T-helper 17 cell (primary cell): ENCODE measurements around the gene CRTC2. TPM values are rescaled to one million over a fixed set of nuclear protein-coding genes. Genes with fewer than 3 reads are reported as not detected.

Experiments used
- ATAC-seq: fragments of 150-1000 bp; cut with Tn5 transposase; 2 replicates; pipeline ENCODE4 v1.10.0; 2021; ENCODE audit warnings: mild to moderate bottlenecking, moderate library complexity
- DNase-seq, 3 donors: peaks; one replicate each; pipeline versions ENCODE4 v3.0.0 to v3.0.0-alpha.2; 2020 to 2021
- H3K9me3 ChIP-seq: one replicate; pipeline ENCODE4 v1.7.0; 2013; ENCODE audit warnings: low read length, mild to moderate bottlenecking; ENCODE audit not compliant: control insufficient read depth, poor library complexity, severe bottlenecking
- H3K27ac Mint-ChIP-seq: one replicate; pipeline ENCODE4 v1.8.0; 2022; ENCODE audit warnings: mild to moderate bottlenecking, moderate library complexity, mixed read lengths
- H3K27me3 Mint-ChIP-seq: one replicate; pipeline ENCODE4 v1.8.0; 2022; ENCODE audit warnings: mixed read lengths
- H3K36me3 Mint-ChIP-seq: one replicate; pipeline ENCODE4 v1.8.0; 2022; ENCODE audit warnings: low read depth, mixed read lengths
- H3K4me1 Mint-ChIP-seq: one replicate; pipeline ENCODE4 v1.8.0; 2022; ENCODE audit warnings: mild to moderate bottlenecking, mixed read lengths
- H3K4me3 Mint-ChIP-seq: one replicate; pipeline ENCODE4 v1.8.0; 2022; ENCODE audit warnings: mild to moderate bottlenecking, moderate library complexity, mixed read lengths
- total RNA-seq, 4 donors: library from RNA in 2 of 4; stranded (reverse) in 2 of 4; gene quantifications; one replicate each; pipeline ENCODE4 v1.2.3 and lab custom pipeline; 2022 to 2026

The CRTC2 gene
- total RNA-seq, 2 donors from 2014 or later, result 133 to 151 TPM

GRCh38 chr1:153951801-153952200 is 6.6 kb downstream of the CRTC2 start:
- H3K4me3 Mint-ChIP-seq, result no peak overlapping the region
- no peaks in the 10 kb centered on the region for H3K27me3 Mint-ChIP-seq
- H3K4me1 Mint-ChIP-seq, result peaks cover 38% of the 10 kb centered on the region
- ATAC-seq, result no peak
- no peak for DNase-seq
- peaks cover 20% of the 10 kb centered on the region for H3K36me3 Mint-ChIP-seq
- H3K9me3 ChIP-seq, result no peaks in the 10 kb centered on the region
- peak overlapping the region; percentile 79 for H3K27ac Mint-ChIP-seq

- H3K9me3 ChIP-seq, result no peaks in the 10 kb centered on the region
- H3K27me3 Mint-ChIP-seq, result no peaks in the 10 kb centered on the region
- no peak for DNase-seq
- H3K4me3 Mint-ChIP-seq, result no peak overlapping the region
- peaks cover 20% of the 10 kb centered on the region for H3K36me3 Mint-ChIP-seq
- peak overlapping the region; percentile 79 for H3K27ac Mint-ChIP-seq
- peaks cover 34% of the 10 kb centered on the region for H3K4me1 Mint-ChIP-seq
- ATAC-seq, result no peak
Measured at GRCh38 chr1:153951183-153951582, 7.2 kb downstream of the CRTC2 start.

GRCh38 chr1:153946622-153947241 is 11.7 kb downstream of the CRTC2 start, which contains the start of gene DENND4B:
TSS of gene DENND4B (minus strand) at chr1:153946718. CDS start at chr1:153944374, 2,344 bp downstream.
- H3K27ac Mint-ChIP-seq, result peak within 1 kb of the TSS; percentile 94
- H3K36me3 Mint-ChIP-seq, result peaks cover 12% of the 10 kb centered on the region
- DNase-seq (peak; percentile 63 to 66 (median 66)), ATAC-seq (peak; percentile 71)
- no peaks in the 10 kb centered on the region for H3K27me3 Mint-ChIP-seq
- no peaks in the 10 kb centered on the region for H3K9me3 ChIP-seq
- H3K4me3 Mint-ChIP-seq, result peak within 1 kb of the TSS; percentile 95
- H3K4me1 Mint-ChIP-seq, result peaks cover 42% of the 10 kb centered on the region

- H3K27me3 Mint-ChIP-seq, result no peaks in the 10 kb centered on the region
Measured at GRCh38 chr1:153945795-153946621, 12.4 kb downstream of the CRTC2 start.

GRCh38 chr1:153945131-153945794 is 13.1 kb downstream of the CRTC2 start:
- no peaks in the 10 kb centered on the region for H3K9me3 ChIP-seq
- Mint-ChIP-seq H3K36me3 (peaks cover 9% of the 10 kb centered on the region), H3K4me1 (peaks cover 40% of the 10 kb centered on the region), H3K4me3 (peak overlapping the region; percentile 95), H3K27ac (peak overlapping the region; percentile 94), H3K27me3 (no peaks in the 10 kb centered on the region)
- DNase-seq (peak; percentile 61 to 71 (median 61)), ATAC-seq (peak; percentile 78)

More at GRCh38 chr1:153945795-153946621, 12.4 kb downstream of the CRTC2 start:
- peak overlapping the region; percentile 95 for H3K4me3 Mint-ChIP-seq
- no peaks in the 10 kb centered on the region for H3K9me3 ChIP-seq
- ATAC-seq (peak; percentile 65), DNase-seq (peak; percentile 55 to 75 (median 74))
- peaks cover 12% of the 10 kb centered on the region for H3K36me3 Mint-ChIP-seq
- peaks cover 43% of the 10 kb centered on the region for H3K4me1 Mint-ChIP-seq
- H3K27ac Mint-ChIP-seq, result peak overlapping the region; percentile 94

- no peaks in the 10 kb centered on the region for H3K9me3 ChIP-seq
- Mint-ChIP-seq H3K4me3 (peak overlapping the region; percentile 95), H3K4me1 (peaks cover 39% of the 10 kb centered on the region), H3K27ac (peak overlapping the region; percentile 94), H3K27me3 (no peaks in the 10 kb centered on the region), H3K36me3 (peaks cover 7% of the 10 kb centered on the region)
- no peak for ATAC-seq
- DNase-seq, result no peak
Measured at GRCh38 chr1:153944827-153945117, 13.6 kb downstream of the CRTC2 start.

GRCh38 chr1:153944005-153944826 is 14.2 kb downstream of the CRTC2 start:
- Mint-ChIP-seq H3K4me1 (peaks cover 39% of the 10 kb centered on the region), H3K4me3 (peak overlapping the region; percentile 95), H3K27me3 (no peaks in the 10 kb centered on the region), H3K27ac (peak overlapping the region; percentile 94), H3K36me3 (peaks cover 7% of the 10 kb centered on the region)
- DNase-seq (no peak), ATAC-seq (no peak)
- H3K9me3 ChIP-seq, result no peaks in the 10 kb centered on the region

GRCh38 chr1:153942766-153943549 is 15.5 kb downstream of the CRTC2 start:
- peaks cover 7% of the 10 kb centered on the region for H3K36me3 Mint-ChIP-seq
- no peak for ATAC-seq
- H3K4me1 Mint-ChIP-seq, result peaks cover 39% of the 10 kb centered on the region
- H3K27me3 Mint-ChIP-seq, result no peaks in the 10 kb centered on the region
- peak overlapping the region; percentile 94 for H3K27ac Mint-ChIP-seq
- no peak overlapping the region for H3K4me3 Mint-ChIP-seq
- H3K9me3 ChIP-seq, result no peaks in the 10 kb centered on the region
- DNase-seq, result no peak

- H3K9me3 ChIP-seq, result no peaks in the 10 kb centered on the region
- Mint-ChIP-seq H3K4me1 (peaks cover 37% of the 10 kb centered on the region), H3K27ac (peak overlapping the region; percentile 94), H3K36me3 (peaks cover 7% of the 10 kb centered on the region), H3K27me3 (no peaks in the 10 kb centered on the region), H3K4me3 (peak overlapping the region; percentile 7)
- DNase-seq (no peak), ATAC-seq (no peak)
Measured at GRCh38 chr1:153941826-153942725, 16.3 kb downstream of the CRTC2 start.

GRCh38 chr1:153940756-153941155 is 17.7 kb downstream of the CRTC2 start:
- no peaks in the 10 kb centered on the region for H3K9me3 ChIP-seq
- H3K27me3 Mint-ChIP-seq, result no peaks in the 10 kb centered on the region
- no peak overlapping the region for H3K4me3 Mint-ChIP-seq
- H3K36me3 Mint-ChIP-seq, result peaks cover 7% of the 10 kb centered on the region
- peaks cover 35% of the 10 kb centered on the region for H3K4me1 Mint-ChIP-seq
- no peak for ATAC-seq
- no peak for DNase-seq
- H3K27ac Mint-ChIP-seq, result no peak overlapping the region

- DNase-seq (no peak), ATAC-seq (no peak)
- H3K36me3 Mint-ChIP-seq, result peaks cover 6% of the 10 kb centered on the region
- H3K4me3 Mint-ChIP-seq, result no peak overlapping the region
- H3K27ac Mint-ChIP-seq, result peak overlapping the region; percentile 29
- peaks cover 29% of the 10 kb centered on the region for H3K4me1 Mint-ChIP-seq
- no peaks in the 10 kb centered on the region for H3K9me3 ChIP-seq
- H3K27me3 Mint-ChIP-seq, result no peaks in the 10 kb centered on the region
Measured at GRCh38 chr1:153939476-153939875, 18.9 kb downstream of the CRTC2 start.
